RWPE2 (cell line): ENCODE data around the gene CDH16.
A peak's percentile ranks its signal among the peaks of the same experiment; 100 is the strongest.

Experiments used
- ATAC-seq: fragments of 200-7000 bp; cut with Tn5 transposase; 3 replicates; pipeline ENCODE4 v1.9.1; 2021; ENCODE audit warnings: low read depth
- DNase-seq: peaks from one replicate; pipeline ENCODE4 v3.0.0-alpha.2; 2020; ENCODE audit warnings: low spot score
- H3K27ac ChIP-seq: fragments of 450-650 bp; 2 replicates; pipeline ENCODE4 v1.5.1; 2017; ENCODE audit warnings: mild to moderate bottlenecking; ENCODE audit not compliant: poor library complexity, severe bottlenecking
- H3K27me3 ChIP-seq: fragments of 250-450 bp; sonication (Bioruptor Pico); 2 replicates; pipeline ENCODE4 v1.5.1; 2021; ENCODE audit warnings: mild to moderate bottlenecking, moderate library complexity; ENCODE audit not compliant: insufficient read depth, poor library complexity, severe bottlenecking
- H3K36me3 ChIP-seq: fragments of 250-450 bp; sonication (Bioruptor Pico); 2 replicates; pipeline ENCODE4 v1.5.1; 2020; ENCODE audit warnings: low read depth, mild to moderate bottlenecking, moderate library complexity
- H3K4me1 ChIP-seq: fragments of 250-450 bp; sonication (Bioruptor Pico); 2 replicates; pipeline ENCODE4 v1.5.1; 2021; ENCODE audit warnings: mild to moderate bottlenecking, moderate library complexity; ENCODE audit not compliant: insufficient read depth, poor library complexity, severe bottlenecking
- H3K4me3 ChIP-seq: fragments of 250-450 bp; sonication (Bioruptor Pico); 2 replicates; pipeline ENCODE4 v1.5.1; 2021; ENCODE audit warnings: mild to moderate bottlenecking, moderate library complexity; ENCODE audit not compliant: severe bottlenecking
- H3K9me3 ChIP-seq: fragments of 250-450 bp; sonication (Bioruptor Pico); 2 replicates; pipeline ENCODE4 v1.5.1; 2021; ENCODE audit warnings: mild to moderate bottlenecking, moderate library complexity; ENCODE audit not compliant: severe bottlenecking
- CTCF ChIP-seq: fragments of 450-650 bp; IDR thresholded peaks from one replicate; pipeline ENCODE4 v1.5.1; 2017; ENCODE audit warnings: mild to moderate bottlenecking, moderate library complexity; ENCODE audit not compliant: poor library complexity, severe bottlenecking

Gene CDH16

GRCh38 chr16:66901626-66902025 lies 17.1 kb downstream of the CDH16 start:
- peaks cover 19% of the 10 kb centered on the region for H3K4me1 ChIP-seq
- no peaks in the 10 kb centered on the region for H3K27me3 ChIP-seq
- no peaks in the 10 kb centered on the region for H3K36me3 ChIP-seq
- no peak for DNase-seq
- TF ChIP-seq CTCF: no peak
- H3K27ac ChIP-seq: no peak overlapping the region
- no peak overlapping the region for H3K4me3 ChIP-seq
- H3K9me3 ChIP-seq: no peaks in the 10 kb centered on the region
- ATAC-seq: no peak

GRCh38 chr16:66900721-66901441 lies 17.8 kb downstream of the CDH16 start:
- H3K4me1 ChIP-seq: peaks cover 26% of the 10 kb centered on the region

GRCh38 chr16:66899945-66900710 lies 18.6 kb downstream of the CDH16 start:
- ATAC-seq (peak; percentile 51), DNase-seq (no peak)
- Histone ChIP-seq H3K27me3 (no peaks in the 10 kb centered on the region), H3K4me1 (peaks cover 26% of the 10 kb centered on the region), H3K27ac (peak overlapping the region; percentile 38), H3K9me3 (no peaks in the 10 kb centered on the region), H3K36me3 (no peaks in the 10 kb centered on the region), H3K4me3 (no peak overlapping the region)
- no peak for TF ChIP-seq CTCF

More at GRCh38 chr16:66900721-66901441, 17.8 kb downstream of the CDH16 start:
- no peak for TF ChIP-seq CTCF
- Histone ChIP-seq H3K27ac (peak overlapping the region; percentile 38), H3K36me3 (no peaks in the 10 kb centered on the region), H3K9me3 (no peaks in the 10 kb centered on the region), H3K27me3 (no peaks in the 10 kb centered on the region), H3K4me3 (no peak overlapping the region)
- ATAC-seq: no peak
- DNase-seq: no peak

GRCh38 chr16:66899310-66899944 lies 19.3 kb downstream of the CDH16 start:
- no peak overlapping the region for H3K4me3 ChIP-seq
- peaks cover 26% of the 10 kb centered on the region for H3K4me1 ChIP-seq
- H3K27me3 ChIP-seq: no peaks in the 10 kb centered on the region
- TF ChIP-seq CTCF: no peak
- H3K9me3 ChIP-seq: no peaks in the 10 kb centered on the region
- H3K36me3 ChIP-seq: no peaks in the 10 kb centered on the region
- ATAC-seq (no peak; the same call in 2 of the 3 replicates), DNase-seq (no peak)
- peak overlapping the region; percentile 38 for H3K27ac ChIP-seq
